GM12873 (cell line): ENCODE results near the gene HID1.

Experiments used
- CTCF ChIP-seq: IDR thresholded peaks from 2 replicates; pipeline ENCODE4 v1.5.1; 2012; ENCODE audit warnings: low read depth, mild to moderate bottlenecking, moderate library complexity, low read length, control low read depth; ENCODE audit not compliant: insufficient read depth; ENCODE audit errors: missing control alignments

HID1 gene

DNA sequence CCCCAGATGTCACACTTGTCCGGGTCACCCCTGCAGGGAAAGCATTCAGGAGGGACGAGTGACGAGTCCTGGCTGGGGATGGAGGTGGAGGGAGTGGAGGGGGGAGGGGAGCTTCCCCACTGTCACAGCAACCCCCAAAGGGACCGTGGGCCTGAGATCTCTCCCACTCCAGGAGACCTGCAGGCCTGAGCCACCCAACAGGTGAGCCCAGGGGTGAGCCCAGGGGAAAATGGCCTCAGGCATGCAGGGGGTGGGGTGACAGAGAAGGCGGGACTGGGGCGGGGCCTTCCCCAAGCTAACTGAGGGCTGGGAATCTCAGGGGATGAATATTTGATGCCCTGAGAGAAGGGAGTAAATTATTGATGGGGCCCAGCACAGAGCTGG, 51.9 kb downstream of the HID1 start:
- no peak for TF ChIP-seq CTCF

- no peak for TF ChIP-seq CTCF
Measured at GRCh38 chr17:74920306-74920620, 52.3 kb downstream of the HID1 start.

- no peak for TF ChIP-seq CTCF
Measured at GRCh38 chr17:74919440-74920305, 52.9 kb downstream of the HID1 start.

DNA sequence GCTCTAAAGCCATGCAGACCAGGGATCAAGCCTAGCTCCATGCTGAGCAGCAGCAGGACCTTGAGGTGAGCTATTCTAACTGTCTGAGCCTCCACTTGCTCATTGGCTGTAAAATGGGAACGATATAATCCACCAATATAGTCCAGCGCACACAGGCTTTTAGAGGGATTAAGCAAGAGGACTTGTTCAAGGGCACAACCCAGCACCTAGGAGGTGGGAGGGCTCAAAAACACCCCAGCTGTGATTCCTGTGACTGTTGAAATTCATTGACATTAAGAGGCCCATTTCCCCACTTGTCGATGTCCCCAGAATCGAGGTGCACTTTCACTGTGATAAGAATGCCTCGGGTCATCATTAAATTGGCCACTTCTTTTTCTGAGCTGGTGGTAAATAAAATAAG, 53.7 kb downstream of the HID1 start:
- no peak for TF ChIP-seq CTCF

DNA sequence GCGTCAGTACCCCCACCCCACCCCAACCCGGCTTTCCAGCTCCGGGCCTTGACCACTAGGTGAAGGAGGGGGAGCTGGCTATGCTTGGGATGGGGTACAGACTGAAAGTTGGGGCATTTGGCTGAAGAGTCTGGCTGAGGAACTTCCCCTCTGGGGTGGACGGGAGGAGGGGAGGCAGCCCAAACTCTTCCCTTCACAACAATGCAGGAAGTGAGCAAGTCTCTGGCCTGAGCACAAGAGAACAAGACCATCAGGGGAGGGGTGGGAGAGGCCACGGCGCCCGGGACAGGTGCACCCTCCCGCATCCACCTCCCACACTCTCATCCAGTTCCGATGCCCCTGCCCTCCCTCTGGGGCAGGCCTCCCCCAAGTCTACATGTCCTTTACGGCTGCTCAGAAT, 55.1 kb downstream of the HID1 start:
- TF ChIP-seq CTCF, result no peak

- TF ChIP-seq CTCF, result no peak
Measured at GRCh38 chr17:74916851-74917199, 55.7 kb downstream of the HID1 start.

DNA sequence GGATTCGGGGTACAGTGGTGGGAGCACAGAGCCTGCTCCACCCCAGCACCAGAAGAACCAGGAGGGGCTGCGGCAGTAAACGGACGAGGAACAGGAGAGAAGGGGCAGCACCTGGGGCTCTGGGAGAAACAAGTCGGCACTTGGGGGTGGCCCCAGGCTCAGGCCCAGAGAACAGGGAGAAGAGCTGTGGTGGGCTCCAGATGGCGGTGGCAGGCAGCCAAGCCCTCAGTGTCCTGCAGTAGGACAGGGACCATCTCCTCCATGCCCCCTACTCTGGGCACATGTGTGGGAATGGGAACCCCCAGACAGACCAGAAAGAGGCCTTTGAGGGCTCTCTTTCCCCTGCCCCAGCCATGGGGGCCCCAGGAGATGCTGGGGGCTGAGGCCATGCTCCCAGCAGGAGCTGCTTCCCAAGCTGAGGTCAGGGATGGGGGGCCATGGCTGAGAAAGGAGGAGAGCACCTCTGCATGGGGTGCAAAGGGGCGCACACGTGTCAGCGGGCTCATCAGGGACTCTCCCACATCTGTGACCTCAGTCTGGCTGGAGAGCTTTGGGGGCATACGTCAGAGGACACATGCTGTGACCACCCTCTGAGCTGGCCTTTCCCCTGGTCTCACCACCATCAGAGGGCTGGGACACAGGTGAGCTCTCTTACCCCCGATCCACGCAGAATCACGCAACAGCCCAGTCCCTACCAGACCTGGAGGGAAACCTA, 56.3 kb downstream of the HID1 start:
- TF ChIP-seq CTCF, result no peak
